Chondrocyte (in vitro differentiated cells): ENCODE measurements around the gene BCL6. TPM values are rescaled to one million over a fixed set of nuclear protein-coding genes. Genes with fewer than 3 reads are reported as not detected.
A peak's percentile ranks its signal among the peaks of the same experiment; 100 is the strongest.

Experiments used
- DNase-seq: peaks from one replicate; pipeline ENCODE4 v3.0.0; 2021; ENCODE audit warnings: mixed read lengths, low spot score
- H3K27ac Mint-ChIP-seq: one replicate; pipeline ENCODE4 v1.8.0; 2021; ENCODE audit warnings: mild to moderate bottlenecking, moderate library complexity, mixed read lengths; ENCODE audit not compliant: unreplicated experiment
- H3K27me3 Mint-ChIP-seq: 2 replicates; pipeline ENCODE4 v1.8.0; 2021; ENCODE audit warnings: low read depth, mixed read lengths
- H3K36me3 Mint-ChIP-seq: 2 replicates; pipeline ENCODE4 v1.8.0; 2021; ENCODE audit warnings: low read depth, mixed read lengths
- H3K4me1 Mint-ChIP-seq: 2 replicates; pipeline ENCODE4 v1.8.0; 2021; ENCODE audit warnings: low read depth, mild to moderate bottlenecking, mixed read lengths
- H3K4me3 Mint-ChIP-seq: one replicate; pipeline ENCODE4 v1.8.0; 2021; ENCODE audit warnings: mild to moderate bottlenecking, moderate library complexity, mixed read lengths; ENCODE audit not compliant: unreplicated experiment
- H3K9me3 Mint-ChIP-seq: 2 replicates; pipeline ENCODE4 v1.8.0; 2021; ENCODE audit warnings: low read depth, mixed read lengths
- CTCF ChIP-seq: fragments of 200-600 bp; sonication (generic); IDR thresholded peaks from 2 replicates; pipeline ENCODE4 v1.5.0; 2021; ENCODE audit warnings: antibody characterized with exemption, mild to moderate bottlenecking, moderate library complexity
- total RNA-seq: library from RNA; stranded (reverse); gene quantifications from 3 replicates; pipeline ENCODE4 v1.2.1, GENCODE V29; 2021

BCL6 gene
- total RNA-seq, 1 donor from 2014 or later = 46.7 TPM

- peak overlapping the region; percentile 87 for H3K4me3 Mint-ChIP-seq
- no peaks in the 10 kb centered on the region for H3K36me3 Mint-ChIP-seq
- no peaks in the 10 kb centered on the region for H3K9me3 Mint-ChIP-seq
- peaks cover 72% of the 10 kb centered on the region for H3K4me1 Mint-ChIP-seq
- no peak for TF ChIP-seq CTCF
- H3K27me3 Mint-ChIP-seq = no peaks in the 10 kb centered on the region
- H3K27ac Mint-ChIP-seq = peak overlapping the region; percentile 100
- DNase-seq = no peak
Observed at GRCh38 chr3:187743195-187744141, 1.8 kb downstream of the BCL6 start.

GRCh38 chr3:187742351-187743171 lies 2.7 kb downstream of the BCL6 start:
- H3K27ac Mint-ChIP-seq = peak overlapping the region; percentile 100
- TF ChIP-seq CTCF = peak; percentile 7
- no peak for DNase-seq
- H3K4me1 Mint-ChIP-seq = peaks cover 64% of the 10 kb centered on the region
- H3K4me3 Mint-ChIP-seq = peak overlapping the region; percentile 87
- H3K9me3 Mint-ChIP-seq = no peaks in the 10 kb centered on the region
- H3K36me3 Mint-ChIP-seq = no peaks in the 10 kb centered on the region
- no peaks in the 10 kb centered on the region for H3K27me3 Mint-ChIP-seq

DNA sequence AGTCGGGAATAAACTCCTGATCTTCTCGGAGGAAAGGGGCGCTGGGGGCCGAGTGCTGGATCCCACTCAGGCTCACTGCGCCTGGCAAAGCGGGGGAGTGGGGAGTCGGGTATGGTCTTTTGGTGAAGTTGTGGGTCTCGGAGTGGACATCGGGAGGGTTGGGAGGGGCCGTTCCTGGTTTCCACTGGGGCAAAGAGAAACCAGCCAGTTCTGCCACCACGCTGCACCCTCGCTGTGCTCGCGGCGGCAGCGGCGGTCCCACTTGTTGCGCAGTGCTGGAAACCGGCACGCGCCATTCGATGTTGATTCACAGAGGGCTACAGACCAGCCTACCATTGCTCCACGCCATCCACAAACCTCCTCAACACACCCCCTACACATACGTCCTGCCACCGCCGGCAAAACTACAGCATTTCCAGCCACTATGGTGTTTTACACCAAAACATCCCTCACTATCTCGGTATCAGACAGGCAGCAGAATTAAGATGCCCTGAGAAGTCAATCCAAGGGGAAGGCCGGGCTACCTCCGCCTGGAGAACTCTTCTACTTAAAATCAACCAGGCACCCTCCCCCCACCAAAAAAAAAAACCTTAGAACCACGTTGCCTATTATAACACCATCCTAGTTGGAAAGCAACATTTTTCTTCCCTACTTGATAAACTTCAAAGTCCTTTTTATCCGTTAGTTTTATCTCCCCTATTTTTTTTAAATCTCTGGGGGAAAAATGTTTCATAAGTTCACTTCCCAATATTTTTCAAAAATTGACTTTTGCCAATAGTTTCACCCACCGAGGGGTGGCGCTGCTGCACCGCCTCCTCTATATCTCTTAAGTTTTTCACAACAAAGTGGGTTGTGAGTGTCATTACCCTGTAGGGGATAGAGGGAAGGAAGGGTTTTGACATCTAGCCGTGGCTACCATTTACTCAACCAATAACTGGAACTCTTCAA lies 3.6 kb downstream of the BCL6 start:
- Mint-ChIP-seq H3K4me1 (peaks cover 64% of the 10 kb centered on the region), H3K27me3 (no peaks in the 10 kb centered on the region), H3K36me3 (no peaks in the 10 kb centered on the region), H3K27ac (peak overlapping the region; percentile 96), H3K4me3 (peak overlapping the region; percentile 87), H3K9me3 (no peaks in the 10 kb centered on the region)
- no peak for DNase-seq
- TF ChIP-seq CTCF = peak; percentile 99

DNA sequence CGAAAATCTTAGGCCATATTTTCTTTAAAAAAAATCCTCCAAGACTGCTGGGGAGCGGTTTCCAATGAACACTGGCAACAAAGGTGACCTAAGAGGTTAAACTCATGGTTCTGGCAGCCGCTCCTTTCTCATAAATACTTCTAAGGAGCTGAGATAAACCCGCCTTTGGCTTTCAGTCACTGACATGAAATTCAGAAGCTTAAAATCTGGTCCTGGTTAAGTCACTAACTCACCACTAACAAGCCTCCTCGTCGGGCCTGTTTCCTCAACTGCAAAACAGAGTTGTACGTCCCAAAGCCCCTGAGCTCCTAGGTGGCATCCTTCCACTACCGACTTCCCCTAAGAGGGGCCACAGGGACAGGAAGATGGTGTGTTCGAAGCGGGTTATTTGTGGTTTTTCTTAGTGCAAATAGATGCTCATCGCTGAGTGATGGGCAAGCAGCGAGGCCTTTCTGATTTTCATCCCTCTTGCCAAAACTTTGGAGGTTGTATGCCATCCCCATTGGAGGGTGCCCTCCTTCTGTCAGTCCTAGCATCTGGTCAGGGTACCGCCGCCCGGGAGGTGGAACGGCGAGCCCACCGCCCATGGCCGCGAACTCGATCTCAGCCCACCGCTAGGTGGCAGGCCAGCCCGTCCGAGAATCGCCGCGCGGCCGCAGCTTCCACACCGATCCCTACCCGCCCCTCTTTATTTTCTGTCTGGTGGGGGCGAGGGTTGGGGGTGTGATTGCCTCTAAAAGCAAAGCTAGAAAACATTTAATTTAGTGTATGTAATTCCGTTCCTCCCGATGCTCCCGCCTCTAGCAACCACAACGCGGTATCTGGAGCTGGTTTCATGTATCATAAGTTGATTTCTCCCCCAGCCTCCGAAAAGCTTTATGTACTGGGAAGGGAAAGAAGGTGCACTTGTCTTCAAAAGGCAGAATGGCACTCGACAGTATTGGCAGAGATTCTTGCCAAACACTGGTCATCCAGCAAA lies 4.6 kb downstream of the BCL6 start:
- H3K27ac Mint-ChIP-seq = peak overlapping the region; percentile 96
- no peaks in the 10 kb centered on the region for H3K27me3 Mint-ChIP-seq
- peak overlapping the region; percentile 87 for H3K4me3 Mint-ChIP-seq
- H3K4me1 Mint-ChIP-seq = peaks cover 64% of the 10 kb centered on the region
- TF ChIP-seq CTCF = peak; percentile 98
- DNase-seq = peak; percentile 83
- H3K36me3 Mint-ChIP-seq = no peaks in the 10 kb centered on the region
- no peaks in the 10 kb centered on the region for H3K9me3 Mint-ChIP-seq
